ENCODE data around the gene RIN1. TPM values are rescaled to one million over a fixed set of nuclear protein-coding genes. Genes with fewer than 3 reads are reported as not detected.
"Not testable (repeated sequence)": the region's sequence is repeated elsewhere in the genome, so short reads cannot be mapped to it uniquely, and the experiment has no call there.

Gene RIN1
- polyA plus RNA-seq (ENCODE audit: insufficient read length): 12.1 TPM

- no peak for DNase-seq (ENCODE audit: low read depth)
These were observed at the start of gene RIN1 for GRCh38 chr11:66336234-66337102. Gene RIN1 (minus strand): TSS chr11:66336434. CDS start chr11:66336402, 32 bp downstream.

- not testable (repeated sequence) for DNase-seq (ENCODE audit: low read depth)
These were observed 48.1 kb upstream of the RIN1 start for GRCh38 chr11:66384316-66384715.

- not testable (repeated sequence) for DNase-seq (ENCODE audit: low read depth)
These were observed 44.0 kb upstream of the RIN1 start for GRCh38 chr11:66380264-66380663.

GRCh38 chr11:66373690-66374287 lies 37.6 kb upstream of the RIN1 start:
- not testable (repeated sequence) for DNase-seq (ENCODE audit: low read depth)

GRCh38 chr11:66373265-66373664 lies 37.0 kb upstream of the RIN1 start:
- no peak for DNase-seq (ENCODE audit: low read depth)

GRCh38 chr11:66371627-66372415 lies 35.6 kb upstream of the RIN1 start, which contains the start of gene SLC29A2:
Gene SLC29A2 (minus strand): TSS chr11:66371760. CDS start chr11:66371591, 169 bp downstream.
- no peak for DNase-seq (ENCODE audit: low read depth)

- no peak for DNase-seq (ENCODE audit: low read depth)
These were observed 33.0 kb upstream of the RIN1 start for GRCh38 chr11:66369073-66369894.

- DNase-seq (ENCODE audit: low read depth): no peak
These were observed 32.2 kb upstream of the RIN1 start for GRCh38 chr11:66368484-66368883.

GRCh38 chr11:66367561-66368312 lies 31.5 kb upstream of the RIN1 start:
- DNase-seq (ENCODE audit: low read depth): no peak

- DNase-seq (ENCODE audit: low read depth): no peak
These were observed 30.7 kb upstream of the RIN1 start for GRCh38 chr11:66366844-66367477.

- DNase-seq (ENCODE audit: low read depth): no peak
These were observed 29.7 kb upstream of the RIN1 start for GRCh38 chr11:66365711-66366619.

GRCh38 chr11:66365166-66365565 lies 28.9 kb upstream of the RIN1 start:
- DNase-seq (ENCODE audit: low read depth): no peak

- no peak for DNase-seq (ENCODE audit: low read depth)
These were observed 27.7 kb upstream of the RIN1 start for GRCh38 chr11:66363805-66364535.

- DNase-seq (ENCODE audit: low read depth): no peak
These were observed 27.0 kb upstream of the RIN1 start for GRCh38 chr11:66363187-66363601.

- no peak for DNase-seq (ENCODE audit: low read depth)
These were observed 26.4 kb upstream of the RIN1 start for GRCh38 chr11:66362481-66363147.

GRCh38 chr11:66361502-66361941 lies 25.3 kb upstream of the RIN1 start:
- DNase-seq (ENCODE audit: low read depth): no peak

- DNase-seq (ENCODE audit: low read depth): no peak
These were observed 24.3 kb upstream of the RIN1 start for GRCh38 chr11:66360406-66361073.

Data from forelimb muscle (tissue), 1 donor.